HG03139 (cell line): ENCODE data around the gene SSNA1.

Source experiments
- ATAC-seq: cut with Tn5 transposase; IDR thresholded peaks from one replicate; pipeline ENCODE4 v1.9.1; 2021; ENCODE audit not compliant: unreplicated experiment

Gene SSNA1

DNA sequence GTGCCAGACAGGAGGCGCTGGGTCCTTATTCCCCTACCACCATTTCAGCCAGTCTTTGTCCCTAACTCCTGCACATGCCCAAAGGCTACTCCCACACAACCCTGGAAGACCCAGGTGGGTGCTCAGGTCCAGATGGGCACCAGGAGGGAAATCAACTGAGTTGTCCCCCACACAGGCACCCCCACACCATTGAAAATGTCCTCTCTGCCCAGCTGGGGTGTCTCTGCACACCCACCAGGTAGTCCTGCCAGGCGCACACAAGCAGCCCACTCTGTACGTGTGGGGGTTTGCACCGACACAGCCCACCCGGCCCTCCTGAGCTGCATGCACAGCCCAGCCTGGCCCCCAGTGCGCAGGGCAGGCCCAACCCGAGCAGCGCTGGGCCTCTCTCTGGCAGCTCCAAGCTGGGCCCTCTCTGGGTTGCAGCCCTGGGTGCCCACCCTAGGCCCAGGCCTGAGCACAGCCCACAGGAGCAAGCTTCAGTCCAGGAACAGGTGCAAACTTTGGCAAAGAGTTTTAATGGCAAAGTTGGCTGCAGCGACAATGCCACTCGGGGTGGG is 31.4 kb downstream of the SSNA1 start:
- ATAC-seq, result no peak

DNA sequence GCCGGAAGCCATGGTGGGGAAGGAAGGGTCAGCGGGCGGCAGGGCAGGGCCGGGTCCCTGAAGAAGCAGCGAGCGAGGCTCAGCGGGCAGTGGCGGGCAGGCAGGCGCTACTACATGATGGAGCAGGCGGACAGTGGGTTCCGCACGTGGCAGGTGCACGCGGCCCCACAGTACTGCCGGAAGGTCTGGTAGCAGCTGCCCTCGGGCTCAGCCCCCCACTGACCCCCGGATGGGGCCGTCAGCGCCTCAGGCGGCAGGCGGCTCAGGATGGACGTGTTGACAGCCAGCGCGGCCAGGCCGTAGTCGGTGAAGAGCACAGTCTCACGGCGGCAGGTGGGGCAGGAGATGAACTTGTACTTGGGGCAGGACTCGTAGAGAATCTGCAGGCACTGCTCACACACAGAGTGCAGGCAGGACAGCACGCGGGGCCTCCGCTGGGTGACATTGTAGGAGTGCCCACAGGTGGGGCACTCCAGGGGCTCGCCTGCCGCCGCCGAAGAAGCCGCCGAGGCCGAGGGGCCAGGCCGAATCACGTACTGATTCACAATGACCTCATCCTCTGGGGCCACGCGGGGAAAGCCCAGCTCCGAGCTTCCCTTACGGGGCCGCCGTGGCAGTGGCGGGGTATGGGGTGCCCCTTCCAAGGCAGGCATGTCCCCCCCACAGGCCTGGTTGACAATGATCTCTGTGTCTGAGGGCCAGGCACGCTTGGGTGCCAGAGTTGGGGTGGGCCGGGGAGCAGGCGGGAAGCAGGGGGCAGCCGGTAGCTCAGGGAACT is 32.0 kb downstream of the SSNA1 start:
- ATAC-seq, result no peak

DNA sequence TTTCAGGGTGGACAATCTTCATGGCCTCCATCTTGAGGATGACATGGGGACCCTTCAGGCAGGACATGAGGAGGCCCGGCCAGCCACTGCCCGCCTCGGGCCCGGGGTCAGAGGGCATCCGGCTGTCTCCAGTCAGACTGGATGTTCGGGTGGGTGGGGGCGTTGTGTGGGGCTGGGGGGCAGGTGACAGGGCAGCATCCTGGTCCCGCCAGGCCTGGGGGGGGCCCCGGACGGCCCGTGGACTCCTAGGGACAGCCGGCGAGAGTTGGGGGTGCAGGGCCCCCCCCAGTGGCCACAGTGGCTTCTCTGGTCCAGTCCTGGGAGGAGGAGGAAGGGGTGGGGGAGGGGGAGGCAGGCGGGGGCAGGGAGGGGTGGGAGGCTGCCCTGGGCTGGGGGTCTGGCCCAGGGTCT is 32.6 kb downstream of the SSNA1 start:
- ATAC-seq, result no peak

DNA sequence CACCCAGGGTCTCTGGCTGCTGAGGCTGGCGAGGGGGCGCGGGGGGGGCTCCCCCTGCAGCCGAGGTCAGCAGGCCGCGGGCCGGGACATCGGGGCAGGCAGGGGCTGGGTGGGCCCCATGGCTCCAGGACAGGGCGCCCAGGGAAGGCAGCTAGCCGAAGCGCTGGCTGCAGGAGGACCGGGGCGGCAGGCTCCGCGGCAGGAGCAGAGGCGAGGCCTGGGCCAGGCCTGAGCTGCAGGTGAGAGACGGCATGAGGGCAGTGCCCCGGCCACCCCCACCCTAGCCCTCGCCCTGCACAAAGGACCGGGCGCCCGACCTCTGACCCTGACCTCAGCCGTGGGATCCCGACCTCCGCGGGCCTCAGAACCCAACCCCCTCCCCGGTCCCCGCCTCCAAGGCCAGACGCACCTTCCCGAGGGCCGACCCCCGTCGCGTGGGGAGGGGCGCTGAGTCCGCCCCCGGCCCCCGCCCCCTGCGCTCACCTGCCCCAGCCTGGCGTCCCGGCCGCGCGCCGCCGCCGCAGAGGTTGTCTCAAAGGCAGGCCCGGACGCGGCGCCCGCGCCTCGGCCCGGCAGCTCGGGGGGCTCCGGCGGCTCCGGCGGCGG is 33.1 kb downstream of the SSNA1 start:
- ATAC-seq, result no peak

DNA sequence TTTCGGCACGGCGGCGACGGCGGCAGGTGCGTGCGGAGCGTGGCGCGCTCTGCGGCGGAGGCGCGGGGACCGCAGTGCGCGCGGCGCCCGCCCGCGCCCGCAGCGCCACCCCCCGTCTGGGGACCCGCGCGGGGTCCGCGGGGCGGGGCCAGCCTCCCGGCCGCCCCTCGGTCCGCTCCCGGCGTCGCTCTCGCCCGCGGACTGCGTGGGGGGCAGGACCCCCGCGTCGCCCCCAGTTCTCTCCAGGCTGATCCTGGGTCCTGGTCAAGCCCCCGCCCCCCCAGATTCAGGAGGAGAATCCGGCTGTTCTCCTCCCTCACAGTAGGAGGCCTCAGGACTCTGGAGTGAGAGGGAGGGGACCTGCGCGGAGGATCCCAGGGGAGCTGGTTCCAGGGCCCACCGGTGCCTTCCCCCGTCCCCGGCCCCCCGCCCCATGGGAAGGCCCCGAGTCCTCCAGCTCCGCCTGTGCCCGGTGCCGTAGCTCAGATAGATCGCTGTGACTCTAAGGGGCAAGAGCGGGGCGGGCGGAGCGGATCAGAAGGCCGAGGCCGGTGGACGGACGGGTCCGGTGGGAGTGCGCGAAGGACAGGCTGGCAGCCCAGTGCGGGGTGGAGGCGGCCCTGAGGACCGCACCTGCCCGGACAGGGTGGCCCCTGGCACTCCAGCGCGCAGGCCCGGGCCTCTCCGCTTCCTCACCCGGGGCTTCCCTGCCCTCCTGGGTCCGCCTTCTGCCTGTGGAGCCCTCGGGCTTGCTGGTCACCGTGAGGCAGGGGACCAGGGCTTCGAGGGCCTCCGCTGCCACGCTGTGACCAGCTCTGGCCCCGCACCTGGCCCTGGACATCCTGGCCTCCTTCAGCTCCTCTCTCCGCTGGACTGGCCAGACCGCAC is 34.0 kb downstream of the SSNA1 start, which contains the start of gene RNF208:
Gene RNF208, minus strand, starts transcription at position 51 of the 888 bp plus-strand sequence. CDS start 1,028 bp downstream, outside the sequence.
- ATAC-seq, result no peak

DNA sequence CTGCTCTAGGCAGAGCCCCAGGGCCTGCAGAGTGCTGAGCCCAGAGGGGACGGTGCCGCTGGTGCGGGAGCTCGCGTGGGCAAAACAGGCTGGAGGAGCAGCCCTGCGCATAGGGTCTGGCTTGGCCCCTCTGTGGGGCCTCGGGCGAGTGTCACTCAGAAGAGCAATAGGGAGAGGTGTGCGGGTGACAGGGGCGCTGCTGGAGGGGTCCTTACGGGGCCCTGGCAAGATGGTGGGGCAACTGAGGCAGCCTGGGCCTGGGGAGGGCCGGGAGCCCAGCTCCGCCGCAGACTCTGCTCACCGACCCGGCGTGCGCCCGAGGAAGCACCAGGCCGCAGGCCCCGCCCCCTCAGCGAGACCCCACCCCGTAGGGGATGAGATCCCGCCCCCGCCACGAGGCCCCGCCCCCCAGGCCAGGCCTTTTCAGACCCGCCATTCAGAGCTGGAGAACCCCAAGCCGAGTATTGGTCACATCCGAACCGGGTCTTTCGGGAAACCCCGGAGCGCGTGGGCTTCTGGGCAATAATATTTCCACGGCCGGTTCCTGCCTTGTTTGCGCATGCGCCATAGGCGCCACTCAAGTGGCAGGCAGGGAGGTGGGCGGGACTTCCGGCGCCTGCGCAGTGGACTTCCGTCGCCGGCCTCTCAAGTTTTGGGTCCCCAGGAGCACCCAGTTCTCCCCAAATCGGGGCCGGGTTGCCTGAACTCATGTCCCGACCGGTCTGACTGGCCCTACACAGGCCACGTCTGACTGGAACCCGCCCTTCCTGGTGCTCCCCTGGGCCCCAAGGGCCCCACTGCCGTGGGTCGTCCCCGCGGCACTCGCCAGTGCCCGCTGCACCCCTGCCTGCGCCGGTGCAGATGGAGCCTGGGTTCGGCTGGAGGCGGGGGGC is 34.8 kb downstream of the SSNA1 start:
- peak; percentile 69 for ATAC-seq

DNA sequence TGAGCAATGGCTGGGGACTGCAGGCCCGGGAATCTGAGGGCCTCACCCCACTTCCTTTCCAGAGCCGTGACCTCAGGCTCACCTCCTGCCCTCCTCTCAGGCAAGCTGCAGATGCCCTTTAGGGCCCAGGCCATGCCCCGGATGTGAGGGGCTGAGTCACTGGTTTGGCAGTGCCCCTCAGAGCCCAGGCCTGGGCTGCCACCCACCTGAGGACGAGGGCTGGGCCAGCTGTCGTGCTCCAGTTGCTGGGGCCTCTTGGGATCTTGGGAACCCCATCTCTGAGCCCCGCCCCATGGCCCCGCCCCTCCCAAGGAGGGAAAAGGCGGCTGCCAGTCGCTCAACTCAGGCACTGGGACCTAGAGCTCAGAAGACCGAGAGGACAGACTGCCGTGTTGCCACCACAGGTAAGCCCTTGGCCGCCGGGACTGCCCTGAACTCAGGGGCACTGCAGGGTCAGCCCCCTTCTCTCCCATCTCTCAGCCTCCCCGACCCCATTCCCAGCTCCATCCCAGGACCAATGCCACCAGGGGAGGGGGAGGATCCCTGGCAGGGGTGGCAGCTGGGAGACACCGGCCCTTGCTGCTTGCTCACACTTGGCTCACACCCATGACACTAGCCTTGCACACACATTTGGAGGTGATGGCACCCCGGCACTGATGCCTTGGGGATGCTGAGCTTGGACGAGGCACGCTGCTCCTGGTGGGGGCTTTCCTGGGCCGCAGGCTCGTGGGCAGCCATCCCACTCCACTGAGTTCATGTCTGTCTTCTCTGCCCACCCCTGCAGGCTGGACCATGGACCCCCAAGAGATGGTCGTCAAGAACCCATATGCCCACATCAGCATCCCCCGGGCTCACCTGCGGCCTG is 36.6 kb downstream of the SSNA1 start, which contains the start of gene CYSRT1:
Gene CYSRT1, plus strand, starts transcription at position 345 of the 865 bp plus-strand sequence. Its CDS starts 448 bp downstream, at position 793.
- ATAC-seq, result no peak

DNA sequence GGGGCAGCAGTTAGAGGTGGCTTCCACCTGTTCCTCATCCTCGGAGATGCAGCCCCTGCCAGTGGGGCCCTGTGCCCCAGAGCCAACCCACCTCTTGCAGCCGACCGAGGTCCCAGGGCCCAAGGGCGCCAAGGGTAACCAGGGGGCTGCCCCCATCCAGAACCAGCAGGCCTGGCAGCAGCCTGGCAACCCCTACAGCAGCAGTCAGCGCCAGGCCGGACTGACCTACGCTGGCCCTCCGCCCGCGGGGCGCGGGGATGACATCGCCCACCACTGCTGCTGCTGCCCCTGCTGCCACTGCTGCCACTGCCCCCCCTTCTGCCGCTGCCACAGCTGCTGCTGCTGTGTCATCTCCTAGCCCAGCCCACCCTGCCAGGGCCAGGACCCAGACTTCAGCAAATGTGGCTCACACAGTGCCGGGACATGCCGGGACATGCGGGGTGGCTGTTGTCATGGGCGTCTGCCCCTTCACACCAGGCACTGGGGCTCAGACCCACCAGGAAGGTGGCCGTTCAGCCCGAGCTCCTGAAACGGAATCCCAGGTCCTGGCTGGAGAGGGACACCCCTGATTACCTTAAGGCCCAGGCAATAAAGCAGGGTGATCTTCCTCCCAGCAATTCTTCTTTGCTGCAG is 37.3 kb downstream of the SSNA1 start:
- no peak for ATAC-seq

DNA sequence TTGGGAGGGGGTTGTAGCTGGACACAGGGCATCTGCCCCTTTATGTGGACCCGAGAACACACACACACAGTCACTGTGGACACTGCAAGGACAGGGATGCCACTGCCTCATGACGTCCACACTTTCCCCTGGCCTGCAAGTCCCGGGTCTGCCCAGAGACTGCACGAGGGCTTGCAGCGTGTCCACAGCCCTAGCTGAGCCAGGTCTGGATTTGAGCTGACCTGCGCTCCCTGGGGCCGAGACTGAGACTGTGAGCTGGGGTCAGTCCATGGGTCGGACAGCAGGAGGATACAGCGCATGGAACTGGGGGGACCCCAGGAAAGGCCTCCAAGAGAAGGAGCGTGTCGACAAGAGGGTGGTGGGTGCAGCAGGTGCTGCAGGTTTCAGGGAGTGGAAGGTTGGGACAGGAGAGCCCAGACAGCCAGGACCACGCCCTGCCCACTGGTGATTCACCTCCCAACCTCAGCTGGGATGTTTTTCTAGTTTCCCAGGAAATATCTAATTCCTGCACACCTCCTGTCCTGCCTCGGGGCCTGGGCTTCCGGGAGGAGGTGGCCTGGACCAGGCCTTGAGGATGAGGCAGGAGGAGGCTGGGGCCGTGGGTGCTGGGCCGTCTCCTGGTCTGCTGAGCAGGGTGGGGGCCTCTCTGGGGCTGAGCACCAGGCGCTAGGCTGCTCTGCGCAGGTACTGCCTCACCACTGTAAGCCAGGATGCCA is 38.0 kb downstream of the SSNA1 start:
- no peak for ATAC-seq

DNA sequence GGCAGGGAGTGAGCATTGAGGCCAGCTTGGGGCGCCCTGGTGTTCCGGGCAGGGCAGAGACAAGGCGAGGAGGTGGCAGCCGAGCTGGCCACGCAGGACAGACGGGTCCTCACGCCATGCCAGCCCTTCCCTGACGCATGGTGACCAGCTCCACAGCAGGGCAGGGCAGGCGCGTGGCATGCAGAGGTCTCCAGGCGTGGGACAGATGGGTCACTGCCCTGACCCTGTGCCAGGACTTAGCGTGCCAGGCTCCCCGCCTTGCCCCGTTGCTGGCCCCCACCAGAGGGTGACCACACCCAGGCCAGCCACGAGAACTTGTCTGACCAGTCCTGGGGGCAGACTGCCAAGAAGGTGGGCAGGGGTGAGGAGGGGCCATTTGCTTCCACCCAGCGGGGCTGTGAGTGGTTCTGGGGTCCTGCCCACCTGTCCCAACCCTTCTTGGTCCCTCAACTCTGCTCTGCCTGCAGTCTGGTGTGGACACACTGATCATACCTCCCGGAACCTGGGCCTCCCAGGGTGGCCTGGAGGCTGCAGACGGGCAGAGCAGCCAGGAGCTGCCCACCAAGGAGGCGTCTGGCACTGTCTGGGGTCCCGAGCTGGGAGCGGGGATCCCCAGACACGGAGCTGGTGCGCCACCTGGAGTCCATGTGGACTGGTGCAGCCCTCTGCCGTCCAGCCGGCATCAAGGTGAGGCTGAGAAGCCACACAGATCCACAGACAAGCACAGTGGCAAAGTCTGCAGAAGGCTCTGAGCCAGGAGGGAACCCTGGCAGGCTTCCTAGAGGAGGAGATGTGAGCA is 38.8 kb downstream of the SSNA1 start, which contains the start of gene RNF224:
Gene RNF224, plus strand, starts transcription at position 449 of the 799 bp plus-strand sequence. CDS start 834 bp downstream, outside the sequence.
- ATAC-seq, result no peak

DNA sequence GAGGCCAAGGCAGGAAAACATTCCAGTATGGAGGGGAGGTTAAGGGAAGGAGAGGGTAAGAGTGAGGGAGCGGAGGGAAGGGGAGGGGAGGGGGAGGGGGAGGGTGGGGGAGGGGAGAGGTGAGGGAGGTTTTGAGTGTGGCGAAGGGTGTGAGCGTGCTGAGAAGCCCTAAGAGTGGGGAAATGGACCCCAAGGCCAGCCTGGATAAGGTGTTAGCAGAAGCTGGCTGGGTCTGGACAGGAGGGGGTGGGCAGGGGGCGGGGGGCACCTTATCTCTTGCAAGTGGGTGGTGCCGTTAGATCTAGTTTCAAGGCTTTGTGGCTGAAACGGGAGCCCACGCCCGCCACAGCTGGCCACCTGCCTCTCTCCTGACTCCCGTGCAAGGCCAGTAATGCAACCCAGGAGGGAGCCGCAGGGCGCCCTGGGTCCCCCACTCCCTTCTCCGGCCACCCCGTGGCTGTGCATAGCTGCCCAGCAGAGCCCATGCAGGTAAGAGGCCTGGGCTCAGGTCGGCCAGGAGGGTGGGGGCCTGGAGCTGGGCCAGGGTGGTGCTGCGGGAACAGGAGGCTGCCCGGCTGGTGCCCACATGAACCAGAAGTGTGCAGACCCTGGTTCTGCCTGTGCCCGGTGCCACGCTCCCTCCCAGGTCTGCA is 39.5 kb downstream of the SSNA1 start:
- no peak for ATAC-seq

DNA sequence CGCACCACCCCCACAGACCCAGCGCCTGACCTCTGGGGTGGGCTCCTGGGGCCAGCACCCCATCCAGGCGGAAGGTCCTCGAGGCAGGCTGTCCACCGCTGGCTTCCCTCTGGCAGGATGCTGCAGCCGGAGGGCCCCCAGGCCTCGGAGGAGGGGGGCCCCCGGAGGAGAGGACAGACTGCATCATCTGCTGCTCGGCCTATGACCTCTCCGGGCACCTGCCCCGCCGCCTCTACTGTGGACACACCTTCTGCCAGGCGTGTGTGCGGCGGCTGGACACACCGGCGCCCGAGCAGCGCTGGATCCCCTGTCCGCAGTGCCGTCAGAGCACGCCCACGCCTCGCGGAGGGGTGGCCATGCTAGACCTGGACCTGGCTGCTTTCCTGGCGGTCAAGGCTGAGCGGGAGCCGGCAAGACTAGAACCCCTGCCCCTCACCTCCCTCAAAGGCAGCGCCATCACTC is 40.1 kb downstream of the SSNA1 start:
- ATAC-seq, result no peak

DNA sequence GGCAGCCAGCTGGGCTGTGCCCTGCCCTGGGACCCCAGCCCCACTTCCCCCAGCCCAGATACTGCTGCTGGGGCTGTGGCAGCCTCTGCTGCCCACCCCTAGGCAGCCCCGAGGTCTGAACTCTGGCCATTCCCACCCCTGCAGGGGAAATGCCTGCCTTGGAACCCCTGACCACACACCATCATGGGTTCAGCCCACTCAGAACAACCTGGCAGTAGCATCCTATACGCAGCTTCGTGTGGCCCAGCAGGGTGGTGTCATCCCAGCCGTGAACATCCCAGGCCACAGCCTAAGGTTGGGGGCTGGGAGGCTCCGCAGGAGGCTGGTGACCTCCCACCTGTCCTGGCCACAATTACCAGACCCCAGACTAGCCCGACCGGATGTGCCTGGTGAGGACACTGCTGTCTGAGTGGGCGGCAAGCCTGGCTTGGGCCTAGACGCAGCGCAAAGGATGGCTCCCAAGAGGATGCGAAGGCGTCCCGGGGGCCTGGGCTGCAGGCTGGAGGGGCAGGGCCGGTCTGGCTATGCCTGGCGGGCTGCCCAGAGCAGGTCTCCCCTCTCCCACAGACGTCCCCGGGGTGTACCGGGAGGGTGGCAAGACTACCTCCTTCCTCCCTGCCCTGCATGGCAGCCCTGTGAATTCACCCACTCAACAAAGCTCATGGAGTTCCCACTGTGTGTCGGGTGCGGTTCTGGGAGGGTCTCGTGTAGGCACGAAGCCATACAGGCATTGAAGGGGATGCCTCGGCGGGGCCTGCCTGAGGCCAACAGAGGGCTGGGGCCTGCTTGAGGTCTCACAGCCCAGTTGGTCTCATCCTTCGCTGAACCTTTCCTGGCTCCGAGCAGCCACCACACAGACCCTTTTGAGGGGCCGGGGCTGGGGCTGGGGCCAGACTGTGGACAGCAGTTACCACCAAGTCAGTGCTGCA is 40.8 kb downstream of the SSNA1 start:
- no peak for ATAC-seq

DNA sequence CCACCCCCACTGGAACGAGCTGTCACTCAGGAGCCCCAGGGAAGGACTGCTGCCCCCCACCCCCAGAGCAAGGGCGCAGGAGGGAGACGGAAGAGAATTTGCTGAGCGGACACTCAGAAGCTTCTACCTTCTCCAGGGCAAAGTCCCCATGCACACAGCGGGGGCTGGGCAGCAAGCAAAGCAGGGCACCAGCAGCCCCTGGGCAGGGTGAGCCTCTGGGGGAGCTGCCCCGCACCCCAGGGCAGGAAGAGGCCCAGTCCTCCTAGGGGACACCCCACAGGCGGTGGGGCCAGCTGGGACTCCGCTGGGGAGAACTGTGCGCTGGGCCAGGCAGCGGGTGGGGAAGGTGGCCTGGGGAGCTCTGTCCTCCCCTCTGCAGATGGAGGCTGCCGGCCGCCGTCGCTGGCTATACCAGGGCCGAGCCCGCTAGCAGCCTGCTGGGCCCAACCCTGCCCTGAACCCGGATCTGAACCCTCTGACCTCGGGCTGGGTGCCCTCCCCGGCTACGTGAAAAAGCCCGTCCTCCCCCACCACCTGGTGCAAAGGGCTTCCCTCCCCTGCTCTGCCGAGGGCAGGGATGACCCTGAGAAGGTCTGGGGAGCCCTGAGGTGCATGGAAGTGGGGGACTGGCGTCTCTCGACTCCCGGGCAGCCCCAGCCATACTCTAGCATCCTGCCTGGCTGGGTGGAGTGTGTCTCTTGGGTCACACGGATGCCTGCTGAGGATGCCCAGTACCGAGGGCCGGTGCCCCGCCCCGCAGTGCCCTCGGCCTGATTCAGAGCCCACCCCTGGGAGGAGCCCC is 41.6 kb downstream of the SSNA1 start:
- ATAC-seq, result no peak
